GM12878 (cell line): ENCODE data around the gene ARMC10. TPM values are rescaled to one million over a fixed set of nuclear protein-coding genes. Genes with fewer than 3 reads are reported as not detected.

Source experiments
- ATAC-seq: fragments of 200-7000 bp; cut with Tn5 transposase; 3 replicates; pipeline ENCODE4 v1.9.1; 2020; ENCODE audit warnings: mild to moderate bottlenecking, moderate library complexity
- BruUV-seq: library from RNA; stranded (reverse); fragments of 400-500 nt; replicated peaks from 2 replicates; lab custom pipeline; 2021; lab: Mats Ljungman, UMichigan
- CTCF ChIA-PET: fragments of 300-600 bp; sonication (Branson Sonifier 250); formaldehyde crosslinking; extraction: SDS; loops from one replicate; lab custom pipeline; 2021; ENCODE audit warnings: inconsistent platforms; lab: Yijun Ruan, JAX
- POLR2A ChIA-PET: fragments of 350-600 bp; formaldehyde crosslinking; extraction: SDS; loops from one replicate; lab custom pipeline; 2021; ENCODE audit warnings: inconsistent platforms; lab: Charles Lee
- RAD21 ChIA-PET: fragments of 300-600 bp; sonication (Branson Sonifier 250); formaldehyde crosslinking; loops from one replicate; lab custom pipeline; 2023; ENCODE audit warnings: antibody characterized with exemption; ENCODE audit not compliant: unreplicated experiment; lab: Charles Lee
- SMC1A ChIA-PET: fragments of 300-600 bp; sonication (Branson Sonifier 250); formaldehyde crosslinking; loops from one replicate; lab custom pipeline; 2023; ENCODE audit not compliant: unreplicated experiment, uncharacterized antibody; lab: Charles Lee
- DNase-seq: peaks from one replicate; pipeline ENCODE4 v3.0.0-alpha.2; 2011; ENCODE audit warnings: low read depth, low spot score
- FAIRE-seq: peaks from 3 replicates; lab custom pipeline; 2011; peaks lifted over from hg19 to GRCh38; lab: Jason Lieb, UNC
- H2AFZ ChIP-seq: 2 replicates; pipeline ENCODE4 v1.6.0; 2011; ENCODE audit warnings: low read depth, low read length, control low read depth; ENCODE audit not compliant: control insufficient read depth
- H3K27ac ChIP-seq: 2 replicates; pipeline ENCODE4 v1.5.1; 2011; ENCODE audit warnings: control low read depth; ENCODE audit not compliant: control insufficient read depth, insufficient read depth
- H3K27me3 ChIP-seq, 2 experiments: replicated peaks in 1 of 2; 2 replicates each; pipeline versions ENCODE4 v1.6.0 to v1.6.1; 2011; ENCODE audit warnings: low read length in 1 of 2; ENCODE audit not compliant: control insufficient read depth in 2 of 2, insufficient read depth in 2 of 2
- H3K36me3 ChIP-seq, 2 experiments: 2 replicates each; pipeline ENCODE4 v1.5.1; 2011; ENCODE audit warnings: low read length in 1 of 2; ENCODE audit not compliant: control insufficient read depth in 2 of 2, insufficient read depth in 2 of 2
- H3K4me1 ChIP-seq: 2 replicates; pipeline ENCODE4 v1.6.1; 2011; ENCODE audit warnings: mild to moderate bottlenecking, low read length, moderate library complexity, mixed read lengths; ENCODE audit not compliant: control insufficient read depth, insufficient read depth
- H3K4me2 ChIP-seq: 2 replicates; pipeline ENCODE4 v1.6.0; 2011; ENCODE audit warnings: control low read depth; ENCODE audit not compliant: control insufficient read depth, insufficient read depth
- H3K4me3 ChIP-seq: fragments of 200-600 bp; sonication (generic); 2 replicates; pipeline ENCODE4 v1.5.1; 2016
- H3K79me2 ChIP-seq: 2 replicates; pipeline ENCODE4 v1.6.0; 2011; ENCODE audit warnings: low read length; ENCODE audit not compliant: control insufficient read depth, insufficient read depth
- H3K9ac ChIP-seq: 2 replicates; pipeline ENCODE4 v1.8.0; 2011; ENCODE audit warnings: low read length, control low read depth, mixed read lengths; ENCODE audit not compliant: control insufficient read depth, insufficient read depth
- H3K9me3 ChIP-seq: replicated peaks from 3 replicates; pipeline ENCODE4 v1.5.1; 2011; ENCODE audit warnings: mild to moderate bottlenecking, low read length; ENCODE audit not compliant: control insufficient read depth, insufficient read depth
- H4K20me1 ChIP-seq: 2 replicates; pipeline ENCODE4 v1.6.0; 2011; ENCODE audit not compliant: control insufficient read depth, insufficient read depth
- KAT2A ChIP-seq: conservative IDR thresholded peaks from 2 replicates; pipeline ENCODE4 v1.6.1; 2011; ENCODE audit warnings: low read depth, low read length; ENCODE audit not compliant: control insufficient read depth
- SIX5 ChIP-seq: IDR thresholded peaks from 2 replicates; pipeline ENCODE4 v1.6.1; 2011; ENCODE audit warnings: mild to moderate bottlenecking, low read depth, low read length, moderate library complexity; ENCODE audit not compliant: severe bottlenecking
- WGBS: methylation state at CpG from one replicate; pipeline ENCODE4 v1.1.6; 2016; ENCODE audit warnings: low lambda C conversion rate; ENCODE audit not compliant: insufficient replicate concordance, insufficient coverage; ENCODE audit errors: missing lambda C conversion rate; 5-methylcytosine and 5-hydroxymethylcytosine counted together
- in situ Hi-C: fragments of 300-500 bp; cut with MboI; formaldehyde crosslinking; loops from 9 replicates; pipeline ENCODE4 v1.14.3; 2018; ENCODE audit warnings: mixed read lengths
- intact Hi-C: fragments of 100-400 bp; cut with micrococcal nuclease; formaldehyde crosslinking; loops from one replicate; pipeline ENCODE4 v1.14.2; 2022; ENCODE audit not compliant: unreplicated experiment
- polyA plus RNA-seq, 11 experiments: library from polyadenylated mRNA; depleted of rRNA in 4 of 11; unstranded in 6 of 11; stranded (reverse) in 5 of 11; fragments of >200 nt; fragmentation: Nextera tagmentation in 4 of 11; fragmentation: Illumina TruSeq in 1 of 11; extraction: Ambion mirVana in 4 of 11; extraction: Trizol in 1 of 11; gene quantifications; 1 replicate in 1 of 11; 2 replicates in 10 of 11; pipeline versions ENCODE4 v1.2.1 to v1.2.3, GENCODE V29; 2011 to 2016; ENCODE audit warnings: inconsistent platforms in 2 of 11, missing spikeins in 2 of 11, low read depth in 1 of 11
- total RNA-seq, 4 experiments: library from RNA; depleted of rRNA in 3 of 4; stranded (reverse); fragments of >200 nt in 3 of 4; fragmentation: Illumina TruSeq in 1 of 4; extraction: Trizol in 1 of 4; gene quantifications; 2 replicates each; pipeline versions ENCODE4 v1.2.1 to v1.2.3, GENCODE V29; 2013 to 2021
- TF ChIP-seq, protein P1 (sequence below): fragments of 450-650 bp; formaldehyde crosslinking; IDR thresholded peaks from 2 replicates; pipeline ENCODE4 v1.4.0; 2020; ENCODE audit warnings: mild to moderate bottlenecking, moderate library complexity

Gene ARMC10
- total and polyA plus RNA-seq, 10 of the 15 experiments (the other 5 are each of a cell fraction or from before 2014, with no cell fraction given), result 7.0 to 38.2 (median 24.1) TPM

DNA sequence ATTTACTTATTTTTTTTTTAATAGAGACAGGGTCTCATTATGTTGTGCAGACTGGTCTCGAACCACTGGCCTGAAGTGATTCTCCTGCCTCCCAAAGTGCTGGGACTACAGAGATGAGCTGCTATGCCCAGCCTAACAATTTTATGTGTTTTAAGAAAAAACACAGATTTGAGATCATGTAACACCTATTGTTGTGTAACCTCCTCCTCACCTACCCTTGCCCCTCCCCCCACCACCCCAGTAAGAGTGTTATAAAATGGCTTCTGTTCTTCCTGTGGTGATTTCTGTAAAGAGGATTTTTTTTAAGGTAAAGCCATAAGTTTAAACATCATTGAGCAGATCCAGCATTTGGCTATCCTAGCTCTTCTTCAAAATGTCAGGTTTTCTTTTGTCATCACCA, 7.6 kb downstream of the ARMC10 start:
- no peaks in the 10 kb centered on the region for H3K27me3 ChIP-seq
- POLR2A ChIA-PET, result interaction anchor here (0.9 kb wide), 1 partner anchor 9 kb away, joined by 5 read pairs; no protein-coding TSS in a partner anchor
- SMC1A ChIA-PET, result no interaction called here
- H3K4me1 ChIP-seq, result no peaks in the 10 kb centered on the region
- H3K79me2 ChIP-seq, result peaks cover 7% of the 10 kb centered on the region
- intact Hi-C loops (no loop called here), in situ Hi-C loops (no loop called here)
- peaks cover 0 to 20% of the 10 kb centered on the region in 2 experiments; a peak in 2 of 4 replicates for H3K36me3 ChIP-seq
- 96% methylated on average over 1 of the region's 1 CpG for WGBS
- no peak for DNase-seq
- no peaks in the 10 kb centered on the region for H4K20me1 ChIP-seq
- no peak for FAIRE-seq
- H2AFZ ChIP-seq, result no peak overlapping the region
- TF ChIP-seq, protein P1, sequence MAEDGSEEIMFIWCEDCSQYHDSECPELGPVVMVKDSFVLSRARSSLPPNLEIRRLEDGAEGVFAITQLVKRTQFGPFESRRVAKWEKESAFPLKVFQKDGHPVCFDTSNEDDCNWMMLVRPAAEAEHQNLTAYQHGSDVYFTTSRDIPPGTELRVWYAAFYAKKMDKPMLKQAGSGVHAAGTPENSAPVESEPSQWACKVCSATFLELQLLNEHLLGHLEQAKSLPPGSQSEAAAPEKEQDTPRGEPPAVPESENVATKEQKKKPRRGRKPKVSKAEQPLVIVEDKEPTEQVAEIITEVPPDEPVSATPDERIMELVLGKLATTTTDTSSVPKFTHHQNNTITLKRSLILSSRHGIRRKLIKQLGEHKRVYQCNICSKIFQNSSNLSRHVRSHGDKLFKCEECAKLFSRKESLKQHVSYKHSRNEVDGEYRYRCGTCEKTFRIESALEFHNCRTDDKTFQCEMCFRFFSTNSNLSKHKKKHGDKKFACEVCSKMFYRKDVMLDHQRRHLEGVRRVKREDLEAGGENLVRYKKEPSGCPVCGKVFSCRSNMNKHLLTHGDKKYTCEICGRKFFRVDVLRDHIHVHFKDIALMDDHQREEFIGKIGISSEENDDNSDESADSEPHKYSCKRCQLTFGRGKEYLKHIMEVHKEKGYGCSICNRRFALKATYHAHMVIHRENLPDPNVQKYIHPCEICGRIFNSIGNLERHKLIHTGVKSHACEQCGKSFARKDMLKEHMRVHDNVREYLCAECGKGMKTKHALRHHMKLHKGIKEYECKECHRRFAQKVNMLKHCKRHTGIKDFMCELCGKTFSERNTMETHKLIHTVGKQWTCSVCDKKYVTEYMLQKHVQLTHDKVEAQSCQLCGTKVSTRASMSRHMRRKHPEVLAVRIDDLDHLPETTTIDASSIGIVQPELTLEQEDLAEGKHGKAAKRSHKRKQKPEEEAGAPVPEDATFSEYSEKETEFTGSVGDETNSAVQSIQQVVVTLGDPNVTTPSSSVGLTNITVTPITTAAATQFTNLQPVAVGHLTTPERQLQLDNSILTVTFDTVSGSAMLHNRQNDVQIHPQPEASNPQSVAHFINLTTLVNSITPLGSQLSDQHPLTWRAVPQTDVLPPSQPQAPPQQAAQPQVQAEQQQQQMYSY (CRISPR knock-in tag), result no peak
- TF ChIP-seq SIX5 (no peak), KAT2A (no peak)
- no peak overlapping the region for H3K9ac ChIP-seq
- RAD21 ChIA-PET, result interaction anchor here (0.9 kb wide), 1 partner anchor 21 kb away, joined by 3 read pairs; no protein-coding TSS in a partner anchor
- no peak overlapping the region for H3K27ac ChIP-seq
- no peak overlapping the region for H3K4me3 ChIP-seq
- BruUV-seq, result no TSS peak
- H3K4me2 ChIP-seq, result no peak overlapping the region
- no peak for ATAC-seq
- CTCF ChIA-PET, result no interaction called here
- no peaks in the 10 kb centered on the region; the same call in 1 of the 3 replicates for H3K9me3 ChIP-seq
